ENCODE measurements around the gene HAPSTR1.

The HAPSTR1 gene

DNA sequence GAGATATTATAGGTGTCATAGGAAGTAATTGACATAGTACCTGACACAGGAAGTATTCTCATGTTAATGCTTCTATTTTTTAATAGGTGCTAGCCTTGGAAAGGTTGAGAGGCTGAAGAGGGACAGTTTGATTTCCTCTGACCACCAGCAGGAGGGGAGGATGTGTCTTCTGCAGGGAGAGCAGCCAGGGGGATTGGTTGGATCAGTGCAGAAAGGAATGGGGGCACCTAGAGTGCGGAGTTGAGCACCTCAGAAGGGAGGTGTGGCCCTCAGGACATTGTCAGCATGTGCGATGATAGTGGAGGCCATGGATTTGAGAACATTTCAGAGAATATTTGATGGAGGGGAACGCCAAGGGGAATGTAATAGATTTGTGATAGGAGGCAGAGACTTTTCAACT is 23.4 kb downstream of the HAPSTR1 start:
- ChIA-PET CTCF (interaction anchor here (0.8 kb wide), 1 partner anchor 13 kb away, joined by 3 read pairs; no protein-coding TSS in a partner anchor), POLR2A (no interaction called here)
- DNase-seq (ENCODE audit: extremely low spot score), result no peak
- TF ChIP-seq, protein P1, sequence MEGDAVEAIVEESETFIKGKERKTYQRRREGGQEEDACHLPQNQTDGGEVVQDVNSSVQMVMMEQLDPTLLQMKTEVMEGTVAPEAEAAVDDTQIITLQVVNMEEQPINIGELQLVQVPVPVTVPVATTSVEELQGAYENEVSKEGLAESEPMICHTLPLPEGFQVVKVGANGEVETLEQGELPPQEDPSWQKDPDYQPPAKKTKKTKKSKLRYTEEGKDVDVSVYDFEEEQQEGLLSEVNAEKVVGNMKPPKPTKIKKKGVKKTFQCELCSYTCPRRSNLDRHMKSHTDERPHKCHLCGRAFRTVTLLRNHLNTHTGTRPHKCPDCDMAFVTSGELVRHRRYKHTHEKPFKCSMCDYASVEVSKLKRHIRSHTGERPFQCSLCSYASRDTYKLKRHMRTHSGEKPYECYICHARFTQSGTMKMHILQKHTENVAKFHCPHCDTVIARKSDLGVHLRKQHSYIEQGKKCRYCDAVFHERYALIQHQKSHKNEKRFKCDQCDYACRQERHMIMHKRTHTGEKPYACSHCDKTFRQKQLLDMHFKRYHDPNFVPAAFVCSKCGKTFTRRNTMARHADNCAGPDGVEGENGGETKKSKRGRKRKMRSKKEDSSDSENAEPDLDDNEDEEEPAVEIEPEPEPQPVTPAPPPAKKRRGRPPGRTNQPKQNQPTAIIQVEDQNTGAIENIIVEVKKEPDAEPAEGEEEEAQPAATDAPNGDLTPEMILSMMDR (IDR thresholded peaks at IDR 0.05; ENCODE audit: control extremely low read depth, extremely low read depth, low read depth, missing control alignments), result no peak

DNA sequence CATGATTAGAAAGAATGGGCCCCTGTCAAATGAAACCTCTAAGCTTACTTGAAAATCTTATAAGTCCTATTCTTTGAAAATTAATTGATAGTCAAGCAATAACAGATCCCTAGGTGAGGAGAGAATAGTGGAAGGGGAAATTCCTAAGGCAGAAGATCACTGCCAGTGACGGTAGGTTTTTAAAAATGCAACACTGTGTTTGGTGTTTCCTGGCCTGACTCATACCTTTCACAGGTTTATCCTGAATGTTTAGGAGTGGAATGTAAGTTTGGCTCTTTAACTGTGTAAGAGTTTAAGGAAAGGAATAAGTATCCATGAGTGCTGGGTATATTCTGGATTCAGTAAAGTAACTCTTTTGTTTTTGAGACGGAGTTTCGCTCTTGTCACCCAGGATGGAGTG is 23.8 kb downstream of the HAPSTR1 start:
- TF ChIP-seq, protein P1 (IDR thresholded peaks at IDR 0.05; ENCODE audit: control extremely low read depth, extremely low read depth, low read depth, missing control alignments), result no peak
- POLR2A ChIA-PET, result no interaction called here
- CTCF ChIA-PET, result no interaction called here
- no peak for DNase-seq (ENCODE audit: extremely low spot score)

- DNase-seq (ENCODE audit: extremely low spot score), result no peak
- ChIA-PET POLR2A (no interaction called here), CTCF (no interaction called here)
- TF ChIP-seq, protein P1 (IDR thresholded peaks at IDR 0.05; ENCODE audit: control extremely low read depth, extremely low read depth, low read depth, missing control alignments), result no peak
Measured at GRCh38 chr16:9116141-9116540, 24.7 kb downstream of the HAPSTR1 start.

- POLR2A ChIA-PET, result no interaction called here
- CTCF ChIA-PET, result interaction anchor here (1.0 to 1.1 kb wide), 2 partner anchors 16 to 227 kb away, joined by 4 read pairs; no protein-coding TSS in a partner anchor
- TF ChIP-seq, protein P1 (IDR thresholded peaks at IDR 0.05; ENCODE audit: control extremely low read depth, extremely low read depth, low read depth, missing control alignments), result no peak
- DNase-seq (ENCODE audit: extremely low spot score), result no peak
Measured at GRCh38 chr16:9118170-9118569, 26.7 kb downstream of the HAPSTR1 start.

DNA sequence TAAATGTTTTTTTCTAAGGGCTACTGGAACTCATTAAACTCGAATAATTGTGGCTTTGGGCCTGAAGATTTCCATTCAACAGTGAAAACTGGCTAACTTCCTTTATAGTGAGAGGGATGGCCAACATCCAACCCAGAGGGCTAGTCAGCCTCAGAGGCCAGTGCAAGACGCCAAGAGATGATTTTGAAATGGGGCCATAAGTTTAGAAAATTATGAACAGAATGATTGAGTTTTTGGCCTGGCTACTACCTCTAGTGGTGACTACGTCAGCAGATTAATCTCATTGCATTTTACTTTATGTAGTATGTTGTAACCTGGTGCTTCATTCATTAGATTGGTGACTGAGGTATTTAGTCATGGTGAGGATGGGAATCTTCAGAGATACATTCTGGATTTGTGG is 28.4 kb downstream of the HAPSTR1 start:
- ChIA-PET CTCF (interaction anchor here (0.9 to 1.3 kb wide), 2 partner anchors 19 to 33 kb away, joined by 3 to 4 read pairs; no protein-coding TSS in a partner anchor), POLR2A (interaction anchor here (0.6 kb wide), 2 partner anchors 69 to 247 kb away, joined by 3 to 5 read pairs; no protein-coding TSS in a partner anchor)
- TF ChIP-seq, protein P1 (IDR thresholded peaks at IDR 0.05; ENCODE audit: control extremely low read depth, extremely low read depth, low read depth, missing control alignments), result no peak
- no peak for DNase-seq (ENCODE audit: extremely low spot score)

- CTCF ChIA-PET, result interaction anchor here (1.0 to 1.9 kb wide), 8 partner anchors 8 to 201 kb away, joined by 3 to 7 read pairs (median 4); no protein-coding TSS in a partner anchor
- POLR2A ChIA-PET, result interaction anchor here (1.0 kb wide), 1 partner anchor 21 kb away, joined by 5 read pairs; no protein-coding TSS in a partner anchor
- TF ChIP-seq, protein P1 (IDR thresholded peaks at IDR 0.05; ENCODE audit: control extremely low read depth, extremely low read depth, low read depth, missing control alignments), result no peak
- no peak for DNase-seq (ENCODE audit: extremely low spot score)
Measured at GRCh38 chr16:9122342-9122741, 30.9 kb downstream of the HAPSTR1 start.
